Heart left ventricle (tissue), 13 donors: ENCODE results near the gene CNN3.

ENCODE experiments used
- CTCF ChIP-seq, 12 donors: fragments of 200-600 bp; sonication (generic) in 4 of 12; IDR thresholded peaks; one replicate each; pipeline versions ENCODE4 v1.5.0 to v1.8.0; 2018 to 2022; ENCODE audit warnings: antibody characterized with exemption in 12 of 12, mild to moderate bottlenecking in 5 of 12
- POLR2A ChIP-seq, 2 donors: fragments of 450-650 bp; IDR thresholded peaks; one replicate each; pipeline ENCODE4 v1.6.1; 2017; ENCODE audit warnings: antibody characterized with exemption in 2 of 2, mild to moderate bottlenecking in 2 of 2, moderate library complexity in 2 of 2
- donor health status: ischemic (EF 13 %, LVEDD 7.1; RV severe dilation, severe dysfunction).
- donor health status: DM: no; HTN: yes; CAD: no.
- donor health status: DM: no; HTN: no; CAD: no.
- donor health status: ischemic (EF 25% LVEDD 6.9; RV normal size, moderate dysfunction).
- donor health status: ischemic (EF 25% LVEDD 5.7; RV mildly dilated, moderate dysfunction).
- donor health status: ischemic (EF 35%, LVEDD 5.7; RV mildly dilated, moderate dysfunction).
- donor health status: nonischemic (EF 11% LVEDD 7.7; RV severe dilation, severe dysfunction).
- donor health status: DM: yes; HTN: yes; CAD: no.
- donor health status: PGD.
- donor health status: ischemic (EF 29% LVEDD 5.4; RV normal size, mild dysfunction).
- donor health status: nonischemic (EF 23%, LVEDD 6.1; RV moderate dilation, normal function).

DNA sequence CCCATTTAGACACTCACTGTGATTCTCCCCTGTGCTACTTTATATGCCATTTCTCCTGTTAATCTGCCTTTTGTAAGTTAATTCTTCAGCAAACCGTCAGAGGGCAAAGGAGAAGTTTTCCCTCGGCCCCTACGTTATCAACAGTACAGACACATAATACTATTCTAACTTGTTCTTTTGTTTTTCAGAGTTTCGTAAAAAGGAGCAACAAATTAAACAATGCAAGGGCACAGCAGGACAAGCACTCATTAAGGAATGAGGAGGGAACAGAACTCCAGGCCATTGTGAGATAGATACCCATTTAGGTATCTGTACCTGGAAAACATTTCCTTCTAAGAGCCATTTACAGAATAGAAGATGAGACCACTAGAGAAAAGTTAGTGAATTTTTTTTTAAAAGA lies 32.3 kb downstream of the CNN3 start:
- TF ChIP-seq CTCF (IDR thresholded peaks at IDR 0.05) (no peak), POLR2A (IDR thresholded peaks at IDR 0.05) (no peak)
